HEK293 (cell line): ENCODE results near the gene AMER2.

ENCODE experiments used
- CTCF ChIA-PET: fragments of 350-600 bp; formaldehyde crosslinking; extraction: SDS; loops from one replicate; lab custom pipeline; 2021; ENCODE audit warnings: antibody characterized with exemption; lab: Yijun Ruan, JAX
- POLR2A ChIA-PET: fragments of 300-600 bp; formaldehyde crosslinking; extraction: SDS; loops from one replicate; lab custom pipeline; 2020; ENCODE audit warnings: antibody characterized with exemption, inconsistent platforms; lab: Yijun Ruan, JAX
- H3K27ac ChIP-seq: fragments of 200-500 bp; sonication (Bioruptor generic); 2 replicates; pipeline ENCODE4 v1.5.1; 2014; ENCODE audit warnings: low read depth, low read length, control low read depth, inconsistent platforms; ENCODE audit errors: extremely low read depth
- H3K36me3 ChIP-seq, 2 experiments: fragments of 200-500 bp in 1 of 2; sonication (Bioruptor generic) in 1 of 2; 1 replicate in 1 of 2; 2 replicates in 1 of 2; pipeline ENCODE4 v1.5.1; 2014 to 2017; ENCODE audit warnings: inconsistent platforms in 2 of 2, low read length in 2 of 2; ENCODE audit not compliant: control insufficient read depth in 2 of 2, insufficient read depth in 1 of 2
- H3K4me1 ChIP-seq: fragments of 200-500 bp; sonication (Bioruptor generic); 2 replicates; pipeline ENCODE4 v1.5.1; 2014; ENCODE audit warnings: mild to moderate bottlenecking, low read length, inconsistent platforms; ENCODE audit not compliant: control insufficient read depth, insufficient read depth
- H3K4me3 ChIP-seq: 2 replicates; pipeline ENCODE4 v1.5.1; 2011; ENCODE audit warnings: low read depth, mild to moderate bottlenecking, control low read depth, low read length, moderate library complexity
- H3K9me3 ChIP-seq: fragments of 200-500 bp; sonication (Bioruptor generic); 2 replicates; pipeline ENCODE4 v1.5.1; 2014; ENCODE audit warnings: low read depth, low read length, inconsistent platforms; ENCODE audit not compliant: control insufficient read depth, insufficient read depth
- KLF7 ChIP-seq: fragments of 450-650 bp; formaldehyde crosslinking; IDR thresholded peaks from 2 replicates; pipeline ENCODE4 v1.5.1; 2016; ENCODE audit warnings: missing biosample characterization, missing genetic modification characterization, borderline replicate concordance
- OSR2 ChIP-seq: fragments of 450-650 bp; formaldehyde crosslinking; IDR thresholded peaks from 2 replicates; pipeline ENCODE4 v1.5.1; 2016; ENCODE audit warnings: missing biosample characterization, missing genetic modification characterization
- SETDB1 ChIP-seq: IDR thresholded peaks from one replicate; pipeline ENCODE4 v1.6.1; 2017; ENCODE audit warnings: mild to moderate bottlenecking, low read length, moderate library complexity, mixed read lengths; ENCODE audit not compliant: insufficient read length
- YY2 ChIP-seq: fragments of 450-650 bp; formaldehyde crosslinking; IDR thresholded peaks from 2 replicates; pipeline ENCODE4 v1.5.1; 2016; ENCODE audit warnings: missing biosample characterization, missing genetic modification characterization
- ZBTB48 ChIP-seq: fragments of 450-650 bp; formaldehyde crosslinking; IDR thresholded peaks from 2 replicates; pipeline ENCODE4 v1.5.1; 2016; ENCODE audit warnings: missing biosample characterization, missing genetic modification characterization
- ZFP41 ChIP-seq: fragments of 450-650 bp; formaldehyde crosslinking; IDR thresholded peaks from 2 replicates; pipeline ENCODE4 v1.5.1; 2016; ENCODE audit warnings: missing biosample characterization, missing genetic modification characterization, borderline replicate concordance
- ZNF121 ChIP-seq: fragments of 450-650 bp; formaldehyde crosslinking; IDR thresholded peaks from 2 replicates; pipeline ENCODE4 v1.5.1; 2016; ENCODE audit warnings: missing biosample characterization, missing genetic modification characterization
- ZNF132 ChIP-seq: fragments of 450-650 bp; formaldehyde crosslinking; IDR thresholded peaks from 2 replicates; pipeline ENCODE4 v1.5.1; 2017; ENCODE audit warnings: missing biosample characterization, missing genetic modification characterization, borderline replicate concordance
- ZNF248 ChIP-seq: fragments of 450-650 bp; formaldehyde crosslinking; IDR thresholded peaks from 2 replicates; pipeline ENCODE4 v1.5.1; 2017; ENCODE audit warnings: missing biosample characterization, missing genetic modification characterization
- ZNF341 ChIP-seq: fragments of 450-650 bp; formaldehyde crosslinking; IDR thresholded peaks from 2 replicates; pipeline ENCODE4; 2016; ENCODE audit warnings: low read depth, missing biosample characterization, missing genetic modification characterization
- ZNF354C ChIP-seq: fragments of 450-650 bp; formaldehyde crosslinking; IDR thresholded peaks from 2 replicates; pipeline ENCODE4 v1.5.1; 2016; ENCODE audit warnings: missing biosample characterization, missing genetic modification characterization, low read depth, borderline replicate concordance
- ZNF423 ChIP-seq: fragments of 450-650 bp; formaldehyde crosslinking; IDR thresholded peaks from 2 replicates; pipeline ENCODE4 v1.5.1; 2016; ENCODE audit warnings: missing biosample characterization, missing genetic modification characterization
- ZNF426 ChIP-seq: fragments of 450-650 bp; formaldehyde crosslinking; IDR thresholded peaks from 2 replicates; pipeline ENCODE4 v1.5.1; 2017; ENCODE audit warnings: missing biosample characterization, missing genetic modification characterization, mild to moderate bottlenecking, inconsistent platforms, moderate library complexity
- ZNF600 ChIP-seq: fragments of 450-650 bp; formaldehyde crosslinking; IDR thresholded peaks from 2 replicates; pipeline ENCODE4 v1.5.1; 2016; ENCODE audit warnings: missing biosample characterization, missing genetic modification characterization
- ZNF623 ChIP-seq: fragments of 450-650 bp; formaldehyde crosslinking; IDR thresholded peaks from 2 replicates; pipeline ENCODE4 v1.5.1; 2016; ENCODE audit warnings: missing biosample characterization, missing genetic modification characterization
- ZNF626 ChIP-seq: fragments of 450-650 bp; sonication (Bioruptor Pico); formaldehyde crosslinking; IDR thresholded peaks from 2 replicates; pipeline ENCODE4 v1.5.1; 2018; ENCODE audit warnings: missing biosample characterization, missing genetic modification characterization, inconsistent platforms
- ZNF677 ChIP-seq: fragments of 450-650 bp; IDR thresholded peaks from 2 replicates; pipeline ENCODE4 v1.5.0; 2018; ENCODE audit warnings: missing biosample characterization, mild to moderate bottlenecking, missing genetic modification characterization, moderate library complexity
- ZNF701 ChIP-seq: fragments of 450-650 bp; formaldehyde crosslinking; IDR thresholded peaks from 2 replicates; pipeline ENCODE4 v1.5.1; 2016; ENCODE audit warnings: missing biosample characterization, missing genetic modification characterization
- TF ChIP-seq, protein P1 (sequence below): fragments of 450-650 bp; formaldehyde crosslinking; IDR thresholded peaks from 2 replicates; pipeline ENCODE4 v1.5.1; 2016; ENCODE audit warnings: missing biosample characterization, missing genetic modification characterization
- TF ChIP-seq, protein P2 (sequence below): fragments of 450-650 bp; formaldehyde crosslinking; IDR thresholded peaks from 2 replicates; pipeline ENCODE4 v1.5.0; 2017; ENCODE audit warnings: missing biosample characterization, missing genetic modification characterization, borderline replicate concordance
- TF ChIP-seq, protein P3 (sequence below): fragments of 450-650 bp; formaldehyde crosslinking; IDR thresholded peaks from 2 replicates; pipeline ENCODE4 v1.5.1; 2016; ENCODE audit warnings: missing biosample characterization, missing genetic modification characterization, borderline replicate concordance
- TF ChIP-seq, protein P4 (sequence below): fragments of 450-650 bp; formaldehyde crosslinking; IDR thresholded peaks from 2 replicates; pipeline ENCODE4 v1.5.1; 2016; ENCODE audit warnings: missing biosample characterization, missing genetic modification characterization
- TF ChIP-seq, protein P5 (sequence below): fragments of 450-650 bp; formaldehyde crosslinking; IDR thresholded peaks from 2 replicates; pipeline ENCODE4 v1.5.1; 2017; ENCODE audit warnings: missing biosample characterization, missing genetic modification characterization
- TF ChIP-seq, protein P6 (sequence below): fragments of 450-650 bp; formaldehyde crosslinking; IDR thresholded peaks from 2 replicates; pipeline ENCODE4; 2016; ENCODE audit warnings: missing biosample characterization, missing genetic modification characterization

AMER2 gene

DNA sequence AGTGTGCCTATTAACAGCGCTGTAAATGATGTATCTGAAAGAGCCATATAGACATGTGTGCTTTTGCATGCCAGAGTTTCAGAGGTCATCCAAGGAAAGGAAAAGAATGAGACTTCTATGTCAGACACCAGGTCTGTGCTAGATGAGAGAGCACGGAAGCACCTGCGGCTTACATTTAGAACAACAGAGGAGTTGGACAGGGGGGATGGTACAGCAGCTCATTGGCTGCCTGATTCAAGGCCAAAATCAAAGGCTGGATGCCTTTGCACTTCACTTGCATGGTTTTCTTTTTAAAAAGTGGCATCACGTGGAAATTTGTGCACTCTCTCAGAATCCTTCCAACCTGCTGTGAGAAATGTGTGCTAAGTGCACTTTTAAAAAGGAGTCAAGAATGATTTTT, 32.8 kb upstream of the AMER2 start:
- H3K27ac ChIP-seq = no peak overlapping the region
- CTCF ChIA-PET = no interaction called here
- H3K4me3 ChIP-seq = no peak overlapping the region

DNA sequence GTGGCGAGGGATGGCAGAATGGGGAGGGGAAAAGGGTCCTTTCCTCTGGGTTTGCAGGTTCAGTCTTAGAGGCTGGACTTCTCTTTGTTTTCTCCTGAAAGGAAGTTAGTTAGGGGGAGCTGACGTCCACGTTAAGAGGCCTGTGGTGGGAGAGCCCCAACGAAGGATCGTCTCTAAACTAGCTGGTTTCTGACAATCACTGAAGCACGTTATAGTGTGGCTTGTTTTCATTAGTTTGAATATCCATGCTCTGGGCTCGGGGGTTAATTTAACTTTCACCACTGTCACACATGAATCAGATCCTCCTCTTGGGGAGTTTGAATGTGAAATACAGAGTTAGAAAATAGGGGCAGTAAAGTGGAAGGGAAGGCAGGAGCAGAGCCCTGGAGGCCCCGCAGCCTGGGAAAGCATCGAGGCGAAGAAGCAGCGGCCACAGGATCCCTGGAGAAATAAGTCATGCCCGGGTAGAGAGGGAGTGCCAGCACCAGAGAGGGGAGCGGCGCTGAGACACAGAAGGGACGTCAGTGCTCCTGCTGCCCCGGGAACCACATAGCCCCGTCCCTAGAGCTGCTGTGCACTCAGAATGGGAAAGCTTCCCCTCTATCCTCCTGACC, 31.1 kb upstream of the AMER2 start:
- Histone ChIP-seq H3K27ac (no peak overlapping the region), H3K4me1 (no peaks in the 10 kb centered on the region), H3K9me3 (no peaks in the 10 kb centered on the region), H3K4me3 (no peak overlapping the region), H3K36me3 (no peaks in the 10 kb centered on the region)
- CTCF ChIA-PET = no interaction called here
- POLR2A ChIA-PET = no interaction called here
- TF ChIP-seq, protein P1, sequence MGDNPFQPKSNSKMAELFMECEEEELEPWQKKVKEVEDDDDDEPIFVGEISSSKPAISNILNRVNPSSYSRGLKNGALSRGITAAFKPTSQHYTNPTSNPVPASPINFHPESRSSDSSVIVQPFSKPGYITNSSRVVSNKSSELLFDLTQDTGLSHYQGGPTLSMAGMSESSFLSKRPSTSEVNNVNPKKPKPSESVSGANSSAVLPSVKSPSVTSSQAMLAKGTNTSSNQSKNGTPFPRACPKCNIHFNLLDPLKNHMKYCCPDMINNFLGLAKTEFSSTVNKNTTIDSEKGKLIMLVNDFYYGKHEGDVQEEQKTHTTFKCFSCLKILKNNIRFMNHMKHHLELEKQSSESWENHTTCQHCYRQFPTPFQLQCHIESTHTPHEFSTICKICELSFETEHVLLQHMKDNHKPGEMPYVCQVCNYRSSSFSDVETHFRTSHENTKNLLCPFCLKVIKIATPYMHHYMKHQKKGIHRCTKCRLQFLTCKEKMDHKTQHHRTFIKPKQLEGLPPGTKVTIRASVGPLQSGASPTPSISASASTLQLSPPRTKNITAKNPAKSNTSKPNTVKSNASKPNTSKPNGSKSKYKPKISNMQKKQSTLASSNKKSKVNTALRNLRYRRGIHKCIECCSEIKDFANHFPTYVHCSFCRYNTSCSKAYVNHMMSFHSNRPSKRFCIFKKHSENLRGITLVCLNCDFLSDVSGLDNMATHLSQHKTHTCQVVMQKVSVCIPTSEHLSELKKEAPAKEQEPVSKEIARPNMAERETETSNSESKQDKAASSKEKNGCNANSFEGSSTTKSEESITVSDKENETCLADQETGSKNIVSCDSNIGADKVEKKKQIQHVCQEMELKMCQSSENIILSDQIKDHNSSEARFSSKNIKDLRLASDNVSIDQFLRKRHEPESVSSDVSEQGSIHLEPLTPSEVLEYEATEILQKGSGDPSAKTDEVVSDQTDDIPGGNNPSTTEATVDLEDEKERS (tag by site-specific recombination) = no peak
- no peak for TF ChIP-seq ZFP41 (tag by site-specific recombination)
- no peak for TF ChIP-seq ZNF426
- TF ChIP-seq ZNF423 (tag by site-specific recombination) = no peak
- TF ChIP-seq, protein P2, sequence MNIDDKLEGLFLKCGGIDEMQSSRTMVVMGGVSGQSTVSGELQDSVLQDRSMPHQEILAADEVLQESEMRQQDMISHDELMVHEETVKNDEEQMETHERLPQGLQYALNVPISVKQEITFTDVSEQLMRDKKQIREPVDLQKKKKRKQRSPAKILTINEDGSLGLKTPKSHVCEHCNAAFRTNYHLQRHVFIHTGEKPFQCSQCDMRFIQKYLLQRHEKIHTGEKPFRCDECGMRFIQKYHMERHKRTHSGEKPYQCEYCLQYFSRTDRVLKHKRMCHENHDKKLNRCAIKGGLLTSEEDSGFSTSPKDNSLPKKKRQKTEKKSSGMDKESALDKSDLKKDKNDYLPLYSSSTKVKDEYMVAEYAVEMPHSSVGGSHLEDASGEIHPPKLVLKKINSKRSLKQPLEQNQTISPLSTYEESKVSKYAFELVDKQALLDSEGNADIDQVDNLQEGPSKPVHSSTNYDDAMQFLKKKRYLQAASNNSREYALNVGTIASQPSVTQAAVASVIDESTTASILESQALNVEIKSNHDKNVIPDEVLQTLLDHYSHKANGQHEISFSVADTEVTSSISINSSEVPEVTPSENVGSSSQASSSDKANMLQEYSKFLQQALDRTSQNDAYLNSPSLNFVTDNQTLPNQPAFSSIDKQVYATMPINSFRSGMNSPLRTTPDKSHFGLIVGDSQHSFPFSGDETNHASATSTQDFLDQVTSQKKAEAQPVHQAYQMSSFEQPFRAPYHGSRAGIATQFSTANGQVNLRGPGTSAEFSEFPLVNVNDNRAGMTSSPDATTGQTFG (tag by site-specific recombination) = no peak

More for the DNA sequence above, 32.8 kb upstream of the AMER2 start:
- TF ChIP-seq ZNF341 (tag by site-specific recombination) = no peak
- TF ChIP-seq ZNF132 (tag by site-specific recombination) = no peak
- TF ChIP-seq, protein P3, sequence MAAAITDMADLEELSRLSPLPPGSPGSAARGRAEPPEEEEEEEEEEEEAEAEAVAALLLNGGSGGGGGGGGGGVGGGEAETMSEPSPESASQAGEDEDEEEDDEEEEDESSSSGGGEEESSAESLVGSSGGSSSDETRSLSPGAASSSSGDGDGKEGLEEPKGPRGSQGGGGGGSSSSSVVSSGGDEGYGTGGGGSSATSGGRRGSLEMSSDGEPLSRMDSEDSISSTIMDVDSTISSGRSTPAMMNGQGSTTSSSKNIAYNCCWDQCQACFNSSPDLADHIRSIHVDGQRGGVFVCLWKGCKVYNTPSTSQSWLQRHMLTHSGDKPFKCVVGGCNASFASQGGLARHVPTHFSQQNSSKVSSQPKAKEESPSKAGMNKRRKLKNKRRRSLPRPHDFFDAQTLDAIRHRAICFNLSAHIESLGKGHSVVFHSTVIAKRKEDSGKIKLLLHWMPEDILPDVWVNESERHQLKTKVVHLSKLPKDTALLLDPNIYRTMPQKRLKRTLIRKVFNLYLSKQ (tag by site-specific recombination) = no peak
- no peak for TF ChIP-seq ZNF623 (tag by site-specific recombination)
- TF ChIP-seq, protein P4, sequence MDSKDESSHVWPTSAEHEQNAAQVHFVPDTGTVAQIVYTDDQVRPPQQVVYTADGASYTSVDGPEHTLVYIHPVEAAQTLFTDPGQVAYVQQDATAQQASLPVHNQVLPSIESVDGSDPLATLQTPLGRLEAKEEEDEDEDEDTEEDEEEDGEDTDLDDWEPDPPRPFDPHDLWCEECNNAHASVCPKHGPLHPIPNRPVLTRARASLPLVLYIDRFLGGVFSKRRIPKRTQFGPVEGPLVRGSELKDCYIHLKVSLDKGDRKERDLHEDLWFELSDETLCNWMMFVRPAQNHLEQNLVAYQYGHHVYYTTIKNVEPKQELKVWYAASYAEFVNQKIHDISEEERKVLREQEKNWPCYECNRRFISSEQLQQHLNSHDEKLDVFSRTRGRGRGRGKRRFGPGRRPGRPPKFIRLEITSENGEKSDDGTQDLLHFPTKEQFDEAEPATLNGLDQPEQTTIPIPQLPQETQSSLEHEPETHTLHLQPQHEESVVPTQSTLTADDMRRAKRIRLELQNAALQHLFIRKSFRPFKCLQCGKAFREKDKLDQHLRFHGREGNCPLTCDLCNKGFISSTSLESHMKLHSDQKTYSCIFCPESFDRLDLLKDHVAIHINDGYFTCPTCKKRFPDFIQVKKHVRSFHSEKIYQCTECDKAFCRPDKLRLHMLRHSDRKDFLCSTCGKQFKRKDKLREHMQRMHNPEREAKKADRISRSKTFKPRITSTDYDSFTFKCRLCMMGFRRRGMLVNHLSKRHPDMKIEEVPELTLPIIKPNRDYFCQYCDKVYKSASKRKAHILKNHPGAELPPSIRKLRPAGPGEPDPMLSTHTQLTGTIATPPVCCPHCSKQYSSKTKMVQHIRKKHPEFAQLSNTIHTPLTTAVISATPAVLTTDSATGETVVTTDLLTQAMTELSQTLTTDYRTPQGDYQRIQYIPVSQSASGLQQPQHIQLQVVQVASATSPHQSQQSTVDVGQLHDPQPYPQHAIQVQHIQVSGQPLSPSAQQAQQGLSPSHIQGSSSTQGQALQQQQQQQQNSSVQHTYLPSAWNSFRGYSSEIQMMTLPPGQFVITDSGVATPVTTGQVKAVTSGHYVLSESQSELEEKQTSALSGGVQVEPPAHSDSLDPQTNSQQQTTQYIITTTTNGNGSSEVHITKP (tag by site-specific recombination) = no peak
- TF ChIP-seq ZNF121 (tag by site-specific recombination) = no peak
- no peak for TF ChIP-seq SETDB1
- no peak for TF ChIP-seq ZNF426
- no peak for TF ChIP-seq ZNF701 (tag by site-specific recombination)
- no peak for TF ChIP-seq YY2 (tag by site-specific recombination)
- TF ChIP-seq, protein P5, sequence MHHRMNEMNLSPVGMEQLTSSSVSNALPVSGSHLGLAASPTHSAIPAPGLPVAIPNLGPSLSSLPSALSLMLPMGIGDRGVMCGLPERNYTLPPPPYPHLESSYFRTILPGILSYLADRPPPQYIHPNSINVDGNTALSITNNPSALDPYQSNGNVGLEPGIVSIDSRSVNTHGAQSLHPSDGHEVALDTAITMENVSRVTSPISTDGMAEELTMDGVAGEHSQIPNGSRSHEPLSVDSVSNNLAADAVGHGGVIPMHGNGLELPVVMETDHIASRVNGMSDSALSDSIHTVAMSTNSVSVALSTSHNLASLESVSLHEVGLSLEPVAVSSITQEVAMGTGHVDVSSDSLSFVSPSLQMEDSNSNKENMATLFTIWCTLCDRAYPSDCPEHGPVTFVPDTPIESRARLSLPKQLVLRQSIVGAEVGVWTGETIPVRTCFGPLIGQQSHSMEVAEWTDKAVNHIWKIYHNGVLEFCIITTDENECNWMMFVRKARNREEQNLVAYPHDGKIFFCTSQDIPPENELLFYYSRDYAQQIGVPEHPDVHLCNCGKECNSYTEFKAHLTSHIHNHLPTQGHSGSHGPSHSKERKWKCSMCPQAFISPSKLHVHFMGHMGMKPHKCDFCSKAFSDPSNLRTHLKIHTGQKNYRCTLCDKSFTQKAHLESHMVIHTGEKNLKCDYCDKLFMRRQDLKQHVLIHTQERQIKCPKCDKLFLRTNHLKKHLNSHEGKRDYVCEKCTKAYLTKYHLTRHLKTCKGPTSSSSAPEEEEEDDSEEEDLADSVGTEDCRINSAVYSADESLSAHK = no peak
- TF ChIP-seq ZNF677 (tag by site-specific recombination) = no peak
- TF ChIP-seq KLF7 = no peak
- no peak for TF ChIP-seq ZNF354C (tag by site-specific recombination)
- TF ChIP-seq OSR2 (tag by site-specific recombination) = no peak
- TF ChIP-seq ZNF600 (tag by site-specific recombination) = no peak
- TF ChIP-seq, protein P6, sequence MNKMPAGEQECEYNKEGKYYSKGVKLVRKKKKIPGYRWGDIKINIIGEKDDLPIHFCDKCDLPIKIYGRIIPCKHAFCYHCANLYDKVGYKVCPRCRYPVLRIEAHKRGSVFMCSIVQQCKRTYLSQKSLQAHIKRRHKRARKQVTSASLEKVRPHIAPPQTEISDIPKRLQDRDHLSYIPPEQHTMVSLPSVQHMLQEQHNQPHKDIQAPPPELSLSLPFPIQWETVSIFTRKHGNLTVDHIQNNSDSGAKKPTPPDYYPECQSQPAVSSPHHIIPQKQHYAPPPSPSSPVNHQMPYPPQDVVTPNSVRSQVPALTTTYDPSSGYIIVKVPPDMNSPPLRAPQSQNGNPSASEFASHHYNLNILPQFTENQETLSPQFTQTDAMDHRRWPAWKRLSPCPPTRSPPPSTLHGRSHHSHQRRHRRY (tag by site-specific recombination) = no peak
- no peak for TF ChIP-seq ZNF248 (tag by site-specific recombination)
- TF ChIP-seq ZNF626 (tag by site-specific recombination) = no peak
- TF ChIP-seq ZBTB48 (tag by site-specific recombination) = no peak
- no peaks in the 10 kb centered on the region for H3K36me3 ChIP-seq
- POLR2A ChIA-PET = no interaction called here
- no peaks in the 10 kb centered on the region for H3K4me1 ChIP-seq
- H3K9me3 ChIP-seq = no peaks in the 10 kb centered on the region
